Heart left ventricle (tissue), 16 donors: ENCODE data around the gene TCF23. TPM values are rescaled to one million over a fixed set of nuclear protein-coding genes. Genes with fewer than 3 reads are reported as not detected.
"Not testable (repeated sequence)": the region's sequence is repeated elsewhere in the genome, so short reads cannot be mapped to it uniquely, and the experiment has no call there.

Source experiments
- ATAC-seq, 4 donors: fragments of 200-7000 bp; cut with Tn5 transposase; one replicate each; pipeline ENCODE4 v1.9.1; 2020 to 2022; ENCODE audit warnings: moderate library complexity in 4 of 4, mild to moderate bottlenecking in 3 of 4, moderate number of reproducible peaks in 1 of 4
- DNase-seq, 5 donors: peaks; one replicate each; pipeline ENCODE4 v3.0.0-alpha.2; 2020
- H3K27ac ChIP-seq, 12 donors: fragments of 200-600 bp; sonication (generic) in 4 of 12; one replicate each; pipeline versions ENCODE4 v1.5.0 to v1.8.0; 2016 to 2022; ENCODE audit warnings: mild to moderate bottlenecking in 2 of 12
- H3K27me3 ChIP-seq, 9 donors: fragments of 200-600 bp; sonication (generic) in 2 of 9; one replicate each; pipeline versions ENCODE4 v1.5.1 to v1.8.0; 2016 to 2022; ENCODE audit warnings: mild to moderate bottlenecking in 3 of 9
- H3K36me3 ChIP-seq, 9 donors: fragments of 200-600 bp; sonication (generic) in 2 of 9; one replicate each; pipeline versions ENCODE4 v1.5.0 to v1.8.0; 2018 to 2022; ENCODE audit warnings: mild to moderate bottlenecking in 2 of 9
- H3K4me1 ChIP-seq, 12 donors: fragments of 200-600 bp; sonication (generic) in 4 of 12; one replicate each; pipeline versions ENCODE4 v1.5.0 to v1.8.0; 2016 to 2022; ENCODE audit warnings: mild to moderate bottlenecking in 3 of 12
- H3K4me3 ChIP-seq, 12 donors: fragments of 200-600 bp; sonication (generic) in 4 of 12; one replicate each; pipeline versions ENCODE4 v1.5.0 to v1.8.0; 2017 to 2022; ENCODE audit warnings: mild to moderate bottlenecking in 9 of 12, moderate library complexity in 4 of 12
- H3K9me3 ChIP-seq, 12 donors: fragments of 200-600 bp; sonication (generic) in 4 of 12; one replicate each; pipeline versions ENCODE4 v1.5.0 to v1.8.0; 2016 to 2022; ENCODE audit warnings: mild to moderate bottlenecking in 1 of 12
- POLR2A ChIP-seq, 2 donors: fragments of 450-650 bp; IDR thresholded peaks; one replicate each; pipeline ENCODE4 v1.6.1; 2017; ENCODE audit warnings: antibody characterized with exemption in 2 of 2, mild to moderate bottlenecking in 2 of 2, moderate library complexity in 2 of 2
- WGBS, 4 donors: extraction: QIAGEN DNeasy Blood & Tissue Kit in 2 of 4; methylation state at CpG; one replicate each; pipeline versions ENCODE4 v1.1.5 to v1.1.7; 2013 to 2018; 5-methylcytosine and 5-hydroxymethylcytosine counted together
- intact Hi-C, 10 donors: fragments of 100-400 bp; cut with DNase I; formaldehyde crosslinking; loops; one replicate each; pipeline versions ENCODE4 v1.11.1 to v1.14.2; 2022
- polyA plus RNA-seq, 2 donors: library from polyadenylated mRNA; stranded (reverse); fragments of 200-250 nt; gene quantifications; one replicate each; pipeline ENCODE4 v1.2.3, GENCODE V29; 2013
- total RNA-seq, 9 donors: library from RNA; depleted of rRNA in 2 of 9; stranded (reverse); fragments of >200 nt in 2 of 9; fragmentation: NEBNext Ultra II Directional in 3 of 9; extraction: Animal tissue kit (Norgen Biotek cat#: 25700) in 3 of 9; gene quantifications; one replicate each; pipeline versions ENCODE4 v1.1.0 to v1.2.4, GENCODE V29; 2016 to 2023
- TF ChIP-seq, protein P1 (sequence below), 12 donors: fragments of 200-600 bp; sonication (generic) in 4 of 12; IDR thresholded peaks; one replicate each; pipeline versions ENCODE4 v1.5.0 to v1.8.0; 2018 to 2022; ENCODE audit warnings: antibody characterized with exemption in 12 of 12, mild to moderate bottlenecking in 5 of 12
- donor health status: ischemic (EF 13 %, LVEDD 7.1; RV severe dilation, severe dysfunction).
- donor health status: healthy with polysubstance abuse.
- donor health status: DM: no; HTN: yes; CAD: no.
- donor health status: DM: no; HTN: no; CAD: no.
- donor health status: ischemic (EF 25% LVEDD 6.9; RV normal size, moderate dysfunction).
- donor health status: ischemic (EF 25% LVEDD 5.7; RV mildly dilated, moderate dysfunction).
- donor health status: healthy.
- donor health status: DM: yes; HTN: yes; CAD: no.
- donor health status: ischemic (EF 35%, LVEDD 5.7; RV mildly dilated, moderate dysfunction).
- donor health status: nonischemic (EF 11% LVEDD 7.7; RV severe dilation, severe dysfunction).
- donor health status: DM: yes; HTN: yes; CAD: no.
- donor health status: PGD.
- donor health status: ischemic (EF 29% LVEDD 5.4; RV normal size, mild dysfunction).
- donor health status: nonischemic (EF 23%, LVEDD 6.1; RV moderate dilation, normal function).

The TCF23 gene
- total and polyA plus RNA-seq, 11 donors, result 0.04 to 0.85 (median 0.07) TPM; not detected in 6

DNA sequence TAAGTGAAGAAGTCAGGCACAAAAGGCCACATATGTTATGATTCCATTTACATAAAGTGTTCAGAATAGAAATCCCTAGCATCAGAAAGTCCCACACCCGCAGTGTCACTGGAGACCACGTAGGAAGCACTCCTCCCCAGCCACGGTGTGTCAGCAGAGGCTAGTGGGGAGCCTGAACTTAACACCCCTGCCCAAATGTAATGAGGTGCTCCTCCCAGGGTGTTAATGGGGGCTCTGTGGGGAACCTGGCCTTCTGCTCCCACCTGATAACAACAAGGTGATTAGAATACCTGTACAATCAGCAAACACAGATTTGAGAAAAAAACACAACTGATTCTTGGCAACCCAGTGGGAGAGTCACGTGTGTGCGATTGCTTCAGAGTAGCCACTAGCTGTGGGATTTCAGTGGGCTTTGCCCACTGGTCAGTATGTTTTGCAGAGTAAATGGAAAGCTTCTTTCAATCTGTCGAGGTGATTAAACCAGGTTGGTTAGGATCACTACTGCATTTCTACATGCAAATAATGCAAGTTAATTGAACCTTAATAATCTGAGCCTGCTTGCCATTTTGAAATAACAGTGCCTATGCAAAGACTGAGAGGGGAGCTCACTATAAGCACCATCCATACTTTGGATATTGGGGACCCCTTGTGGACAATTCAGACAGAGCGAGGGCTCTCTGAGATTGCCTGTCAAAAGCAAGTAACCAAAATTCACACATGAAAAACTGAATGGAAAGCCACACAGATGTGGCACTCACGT is 42.4 kb downstream of the TCF23 start:
- intact Hi-C loops, result loop anchor here in 9 of 10 donors (1.0 to 10.0 kb wide), 6 partner anchors 92 to 229 kb away; no protein-coding TSS in a partner anchor
- WGBS, 4 donors, result 34 to 44% (median 38%) methylated on average over 8 of the region's 8 CpGs
- H3K27me3 ChIP-seq, result no peaks in the 10 kb centered on the region
- no peak overlapping the region for H3K27ac ChIP-seq
- peak in 1 of 5 donors; percentile 29 for DNase-seq
- TF ChIP-seq, protein P1, sequence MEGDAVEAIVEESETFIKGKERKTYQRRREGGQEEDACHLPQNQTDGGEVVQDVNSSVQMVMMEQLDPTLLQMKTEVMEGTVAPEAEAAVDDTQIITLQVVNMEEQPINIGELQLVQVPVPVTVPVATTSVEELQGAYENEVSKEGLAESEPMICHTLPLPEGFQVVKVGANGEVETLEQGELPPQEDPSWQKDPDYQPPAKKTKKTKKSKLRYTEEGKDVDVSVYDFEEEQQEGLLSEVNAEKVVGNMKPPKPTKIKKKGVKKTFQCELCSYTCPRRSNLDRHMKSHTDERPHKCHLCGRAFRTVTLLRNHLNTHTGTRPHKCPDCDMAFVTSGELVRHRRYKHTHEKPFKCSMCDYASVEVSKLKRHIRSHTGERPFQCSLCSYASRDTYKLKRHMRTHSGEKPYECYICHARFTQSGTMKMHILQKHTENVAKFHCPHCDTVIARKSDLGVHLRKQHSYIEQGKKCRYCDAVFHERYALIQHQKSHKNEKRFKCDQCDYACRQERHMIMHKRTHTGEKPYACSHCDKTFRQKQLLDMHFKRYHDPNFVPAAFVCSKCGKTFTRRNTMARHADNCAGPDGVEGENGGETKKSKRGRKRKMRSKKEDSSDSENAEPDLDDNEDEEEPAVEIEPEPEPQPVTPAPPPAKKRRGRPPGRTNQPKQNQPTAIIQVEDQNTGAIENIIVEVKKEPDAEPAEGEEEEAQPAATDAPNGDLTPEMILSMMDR (IDR thresholded peaks at IDR 0.05), result peak; percentile 46 to 70 (median 56)
- TF ChIP-seq POLR2A (IDR thresholded peaks at IDR 0.05), result no peak
- no peaks in the 10 kb centered on the region for H3K4me1 ChIP-seq
- H3K9me3 ChIP-seq, result no peaks in the 10 kb centered on the region
- no peaks in the 10 kb centered on the region for H3K36me3 ChIP-seq
- peak in 3 of 4 donors; percentile 65 to 76 (median 73) for ATAC-seq
- no peak overlapping the region for H3K4me3 ChIP-seq

DNA sequence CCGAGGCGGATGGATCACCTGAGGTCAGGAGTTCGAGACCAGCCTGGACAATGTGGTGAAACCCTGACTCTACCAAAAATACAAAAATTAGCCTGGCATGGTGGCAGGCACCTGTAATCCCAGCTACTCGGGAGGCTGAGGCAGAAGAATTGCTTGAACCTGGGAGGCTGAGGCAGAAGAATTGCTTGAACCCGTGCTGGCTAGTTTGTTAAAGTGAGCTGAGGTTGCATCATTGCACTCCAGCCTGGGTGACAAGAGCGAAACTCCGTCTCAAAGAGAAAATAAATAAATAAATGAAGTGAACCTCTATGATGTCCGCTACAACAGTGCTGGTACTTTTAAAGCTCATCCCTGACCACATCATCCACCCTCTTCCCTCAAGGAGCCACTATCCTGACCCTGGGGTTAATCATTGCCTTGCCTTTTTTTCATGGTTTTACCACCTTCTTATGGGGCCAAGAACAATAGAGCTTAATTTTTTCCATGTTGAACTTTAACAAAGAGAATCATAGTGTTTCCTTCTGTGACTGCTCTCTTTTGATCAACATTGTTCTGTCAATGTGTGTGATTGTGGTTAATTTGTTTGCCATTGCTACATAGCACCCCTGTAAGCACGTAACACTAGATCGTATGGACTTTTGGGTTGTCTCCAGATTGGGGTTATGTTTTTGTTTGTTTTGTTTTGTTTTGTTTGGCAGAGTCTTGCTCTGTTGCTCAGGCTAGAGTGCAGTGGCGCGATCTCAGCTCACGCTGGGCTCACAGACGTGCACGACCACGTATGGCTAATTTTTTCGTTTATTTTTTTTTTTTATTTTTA is 45.9 kb downstream of the TCF23 start:
- Histone ChIP-seq H3K9me3 (no peaks in the 10 kb centered on the region), H3K36me3 (peaks cover 0 to 2% (median 0%) of the 10 kb centered on the region in 9 donors), H3K27ac (no peak overlapping the region), H3K27me3 (no peaks in the 10 kb centered on the region), H3K4me1 (no peaks in the 10 kb centered on the region), H3K4me3 (no peak overlapping the region)
- TF ChIP-seq, protein P1 (IDR thresholded peaks at IDR 0.05), result no peak
- no peak for TF ChIP-seq POLR2A (IDR thresholded peaks at IDR 0.05)
- ATAC-seq (no peak), DNase-seq (no peak)
- intact Hi-C loops, result loop anchor here in 5 of 10 donors (5.0 to 10.0 kb wide), 3 partner anchors 97 to 232 kb away; no protein-coding TSS in a partner anchor
- 71 to 79% (median 77%) methylated on average over 17 of the region's 17 CpGs for WGBS, 4 donors

DNA sequence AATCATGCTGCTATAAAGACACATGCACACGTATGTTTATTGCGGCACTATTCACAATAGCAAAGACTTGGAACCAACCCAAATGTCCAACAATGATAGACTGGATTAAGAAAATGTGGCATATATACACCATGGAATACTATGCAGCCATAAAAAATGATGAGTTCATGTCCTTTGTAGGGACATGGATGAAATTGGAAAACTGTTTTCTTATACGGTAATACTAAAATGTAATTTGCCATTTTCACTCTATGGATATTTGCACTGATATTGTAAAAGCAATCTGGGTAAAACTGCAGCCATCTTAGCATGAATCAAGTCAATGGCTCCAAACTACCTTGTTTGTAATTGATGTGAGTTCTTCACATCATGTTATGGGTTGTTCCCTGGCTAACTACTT is 47.0 kb downstream of the TCF23 start:
- not testable (repeated sequence) for ATAC-seq, H3K27ac ChIP-seq, DNase-seq, H3K36me3 ChIP-seq, H3K4me3 ChIP-seq, H3K9me3 ChIP-seq, H3K27me3 ChIP-seq, H3K4me1 ChIP-seq
- WGBS, 4 donors, result 88 to 93% (median 92%) methylated on average over 3 of the region's 3 CpGs
- intact Hi-C loops, result loop anchor here in 2 of 10 donors (10.0 kb wide), 1 partner anchor 231 kb away; no protein-coding TSS in a partner anchor

DNA sequence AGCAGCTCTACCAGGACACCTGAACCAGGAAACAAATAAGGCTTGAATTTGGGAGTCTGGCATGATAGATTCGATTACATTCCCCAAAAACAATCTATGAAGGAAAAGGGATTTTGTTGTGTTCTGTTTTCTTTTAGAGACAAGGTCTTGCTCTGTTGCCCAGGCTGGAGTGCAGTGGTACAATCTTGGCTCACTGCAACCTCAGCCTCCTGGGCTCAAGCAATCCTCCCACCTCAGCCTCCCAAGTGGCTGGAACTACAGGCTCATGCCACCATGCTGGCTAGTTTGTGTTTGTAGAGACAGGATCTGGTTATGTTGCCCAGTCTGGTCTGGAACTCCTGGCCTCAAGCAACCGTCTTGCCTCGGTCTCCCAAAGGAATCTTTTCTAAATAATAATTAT is 49.3 kb downstream of the TCF23 start:
- H3K36me3 ChIP-seq, result peaks cover 0 to 28% (median 19%) of the 10 kb centered on the region in 9 donors
- 80 to 92% (median 91%) methylated on average over 3 of the region's 3 CpGs for WGBS, 4 donors
- not testable (repeated sequence) for H3K4me3 ChIP-seq, H3K27ac ChIP-seq, H3K4me1 ChIP-seq, DNase-seq, H3K27me3 ChIP-seq, H3K9me3 ChIP-seq, ATAC-seq
- intact Hi-C loops, result loop anchor here in 2 of 10 donors (10.0 kb wide), 1 partner anchor 233 kb away; no protein-coding TSS in a partner anchor

DNA sequence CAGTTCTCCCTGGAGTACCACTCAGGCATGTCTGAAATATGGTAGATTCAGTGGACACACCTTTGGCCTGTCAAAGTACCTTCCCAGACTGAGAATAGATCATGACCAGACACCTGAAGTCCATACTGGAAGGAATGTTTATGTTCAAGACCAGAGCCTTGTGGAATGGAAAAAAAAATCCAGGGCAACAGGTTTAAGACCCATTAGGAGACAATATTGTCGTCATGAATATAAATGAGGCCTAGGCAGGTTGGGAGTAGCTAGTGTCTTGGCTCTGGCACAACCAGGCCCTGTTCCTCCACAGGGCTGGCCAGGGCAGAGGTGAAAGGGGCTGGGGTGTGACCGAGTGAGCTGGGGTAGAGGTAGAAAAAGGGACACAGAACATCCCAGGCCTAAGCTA is 49.8 kb downstream of the TCF23 start:
- H3K36me3 ChIP-seq, result peaks cover 0 to 33% (median 25%) of the 10 kb centered on the region in 9 donors
- intact Hi-C loops, result loop anchor here in 2 of 10 donors (10.0 kb wide), 1 partner anchor 234 kb away; no protein-coding TSS in a partner anchor
- 77 to 87% (median 82%) methylated on average over 2 of the region's 2 CpGs for WGBS, 4 donors
- no peak overlapping the region for H3K4me3 ChIP-seq
- DNase-seq, result no peak
- H3K27me3 ChIP-seq, result no peaks in the 10 kb centered on the region
- H3K9me3 ChIP-seq, result no peaks in the 10 kb centered on the region
- peak in 1 of 4 donors; percentile 33 for ATAC-seq
- no peak overlapping the region for H3K27ac ChIP-seq
- no peak for TF ChIP-seq POLR2A (IDR thresholded peaks at IDR 0.05)
- TF ChIP-seq, protein P1 (IDR thresholded peaks at IDR 0.05), result no peak
- no peaks in the 10 kb centered on the region for H3K4me1 ChIP-seq
